GM12874 (cell line): ENCODE results near the gene TMEM168.

Source experiments
- CTCF ChIP-seq: IDR thresholded peaks from 2 replicates; pipeline ENCODE4 v1.5.1; 2011; ENCODE audit warnings: low read depth, mild to moderate bottlenecking, control low read depth, low read length, moderate library complexity; ENCODE audit not compliant: insufficient read depth

TMEM168 gene

DNA sequence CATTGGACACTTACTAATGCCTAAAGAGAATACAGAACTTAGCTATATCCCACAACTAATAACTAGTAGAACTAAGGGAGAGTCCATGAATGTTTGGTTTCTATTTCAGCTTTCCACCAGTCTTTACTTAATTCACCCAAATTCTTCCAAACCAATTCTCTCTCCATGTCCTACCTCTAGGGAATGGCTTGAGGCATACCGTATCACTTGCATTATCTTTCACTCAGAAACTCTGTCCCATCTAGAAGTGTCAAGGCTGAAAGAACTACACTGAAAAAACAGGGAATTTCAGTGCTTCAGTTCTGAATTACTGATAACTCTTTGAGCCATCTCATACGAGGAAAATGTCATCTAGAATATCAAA lies 758 bp downstream of the TMEM168 start:
- TF ChIP-seq CTCF = no peak

GRCh38 chr7:112788778-112789343 lies 1.3 kb downstream of the TMEM168 start:
- TF ChIP-seq CTCF = no peak

- TF ChIP-seq CTCF = no peak
Observed at GRCh38 chr7:112784603-112785002, 5.6 kb downstream of the TMEM168 start.

DNA sequence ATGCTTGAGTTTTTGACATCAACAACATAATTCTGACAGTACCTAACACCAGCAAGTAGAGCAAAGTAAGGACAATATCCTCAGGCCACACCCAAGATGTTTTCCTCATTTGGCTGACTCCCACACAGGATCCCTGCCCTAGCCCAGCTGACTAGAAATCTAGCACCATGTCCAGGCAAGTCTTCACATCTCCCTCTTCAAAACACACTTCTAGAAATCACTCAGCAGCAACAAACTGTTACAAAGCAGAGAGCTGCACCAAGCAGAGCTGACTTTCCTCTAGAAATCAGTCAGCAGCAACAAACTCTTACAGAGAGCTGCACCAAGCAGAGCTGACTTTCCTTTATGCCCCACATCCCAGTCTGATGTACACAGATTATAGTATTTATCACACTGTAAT lies 7.7 kb downstream of the TMEM168 start:
- no peak for TF ChIP-seq CTCF

GRCh38 chr7:112781558-112781957 lies 8.6 kb downstream of the TMEM168 start:
- no peak for TF ChIP-seq CTCF

- TF ChIP-seq CTCF = no peak
Observed at GRCh38 chr7:112781110-112781509, 9.1 kb downstream of the TMEM168 start.

GRCh38 chr7:112779667-112780066 lies 10.5 kb downstream of the TMEM168 start:
- TF ChIP-seq CTCF = no peak
